Measurements from ENCODE around the gene ITGA7.
A peak's percentile ranks its signal among the peaks of the same experiment; 100 is the strongest.

The ITGA7 gene

GRCh38 chr12:55699471-55700055 lies 8.1 kb downstream of the ITGA7 start:
- no peak for DNase-seq

- DNase-seq: no peak
Measured at GRCh38 chr12:55698965-55699364, 8.7 kb downstream of the ITGA7 start.

- DNase-seq: no peak
Measured at GRCh38 chr12:55698241-55698955, 9.3 kb downstream of the ITGA7 start.

GRCh38 chr12:55697686-55698085 lies 10.0 kb downstream of the ITGA7 start:
- DNase-seq: no peak

- no peak for DNase-seq
Measured at GRCh38 chr12:55696796-55697462, 10.8 kb downstream of the ITGA7 start.

GRCh38 chr12:55696141-55696540 lies 11.6 kb downstream of the ITGA7 start:
- no peak for DNase-seq

- no peak for DNase-seq
Measured at GRCh38 chr12:55695349-55695748, 12.4 kb downstream of the ITGA7 start.

GRCh38 chr12:55694651-55695050 lies 13.1 kb downstream of the ITGA7 start:
- no peak for DNase-seq

- DNase-seq: no peak
Measured at GRCh38 chr12:55694188-55694515, 13.6 kb downstream of the ITGA7 start.

GRCh38 chr12:55693323-55694187 lies 14.1 kb downstream of the ITGA7 start:
- no peak for DNase-seq

GRCh38 chr12:55692631-55693322 lies 14.9 kb downstream of the ITGA7 start:
- DNase-seq: no peak

- no peak for DNase-seq
Measured at GRCh38 chr12:55688716-55689655, 18.7 kb downstream of the ITGA7 start.

- DNase-seq: no peak
Measured at GRCh38 chr12:55687746-55688145, 20.0 kb downstream of the ITGA7 start.

GRCh38 chr12:55686366-55687010 lies 21.2 kb downstream of the ITGA7 start:
- DNase-seq: no peak

- no peak for DNase-seq
Measured at GRCh38 chr12:55685671-55686070, 22.0 kb downstream of the ITGA7 start.

GRCh38 chr12:55684761-55685370 lies 22.8 kb downstream of the ITGA7 start:
- DNase-seq: no peak

- no peak for DNase-seq
Measured at GRCh38 chr12:55683676-55684075, 24.0 kb downstream of the ITGA7 start.

- no peak for DNase-seq
Measured at GRCh38 chr12:55682087-55682796, 25.5 kb downstream of the ITGA7 start.

GRCh38 chr12:55681142-55682077 lies 26.3 kb downstream of the ITGA7 start:
- DNase-seq: peak; percentile 32

Data from hematopoietic multipotent progenitor cell treated with erythropoietin and hydrocortisone succinate and interleukin-3 and kit ligand, for 8 days (in vitro differentiated cells).